Measurements from ENCODE around the gene ESAM.

The ESAM gene, protein sequence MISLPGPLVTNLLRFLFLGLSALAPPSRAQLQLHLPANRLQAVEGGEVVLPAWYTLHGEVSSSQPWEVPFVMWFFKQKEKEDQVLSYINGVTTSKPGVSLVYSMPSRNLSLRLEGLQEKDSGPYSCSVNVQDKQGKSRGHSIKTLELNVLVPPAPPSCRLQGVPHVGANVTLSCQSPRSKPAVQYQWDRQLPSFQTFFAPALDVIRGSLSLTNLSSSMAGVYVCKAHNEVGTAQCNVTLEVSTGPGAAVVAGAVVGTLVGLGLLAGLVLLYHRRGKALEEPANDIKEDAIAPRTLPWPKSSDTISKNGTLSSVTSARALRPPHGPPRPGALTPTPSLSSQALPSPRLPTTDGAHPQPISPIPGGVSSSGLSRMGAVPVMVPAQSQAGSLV

DNA sequence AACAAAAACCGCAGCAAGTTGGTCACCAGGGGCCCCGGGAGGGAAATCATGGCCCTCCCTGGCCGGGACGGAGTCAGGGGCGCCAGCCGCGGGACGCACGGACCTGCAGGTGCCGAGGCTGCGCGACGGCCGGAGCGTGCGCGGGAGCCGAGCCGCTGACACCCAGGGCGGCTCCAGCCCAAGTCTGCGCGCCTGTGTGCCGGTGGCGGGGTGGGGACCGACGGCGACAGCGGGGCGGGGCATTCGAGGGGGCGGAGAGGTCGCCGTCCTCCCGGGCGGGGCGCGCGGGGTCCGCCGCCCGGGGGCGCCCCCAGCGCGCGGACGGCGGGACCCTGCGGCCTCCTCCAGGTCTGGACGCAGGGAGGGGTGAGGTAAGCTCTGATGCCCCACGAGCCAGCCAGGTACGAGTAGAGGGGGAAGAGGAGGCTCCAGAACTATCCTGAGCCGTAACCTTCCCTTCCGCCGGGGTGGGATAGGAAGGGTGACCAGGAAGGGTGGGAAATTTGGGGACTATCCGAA lies at the start of gene ESAM:
Gene ESAM, minus strand, starts transcription at position 186 of the 519 bp plus-strand sequence. Its CDS starts 136 bp downstream, at position 50.
- DNase-seq = peak; percentile 88

GRCh38 chr11:124811399-124812125 lies 49.5 kb upstream of the ESAM start:
- no peak for DNase-seq

- DNase-seq = no peak
These were observed 45.7 kb upstream of the ESAM start for GRCh38 chr11:124807660-124808270.

GRCh38 chr11:124807201-124807600 lies 45.1 kb upstream of the ESAM start:
- no peak for DNase-seq

GRCh38 chr11:124804884-124805283 lies 42.8 kb upstream of the ESAM start:
- DNase-seq = no peak

DNA sequence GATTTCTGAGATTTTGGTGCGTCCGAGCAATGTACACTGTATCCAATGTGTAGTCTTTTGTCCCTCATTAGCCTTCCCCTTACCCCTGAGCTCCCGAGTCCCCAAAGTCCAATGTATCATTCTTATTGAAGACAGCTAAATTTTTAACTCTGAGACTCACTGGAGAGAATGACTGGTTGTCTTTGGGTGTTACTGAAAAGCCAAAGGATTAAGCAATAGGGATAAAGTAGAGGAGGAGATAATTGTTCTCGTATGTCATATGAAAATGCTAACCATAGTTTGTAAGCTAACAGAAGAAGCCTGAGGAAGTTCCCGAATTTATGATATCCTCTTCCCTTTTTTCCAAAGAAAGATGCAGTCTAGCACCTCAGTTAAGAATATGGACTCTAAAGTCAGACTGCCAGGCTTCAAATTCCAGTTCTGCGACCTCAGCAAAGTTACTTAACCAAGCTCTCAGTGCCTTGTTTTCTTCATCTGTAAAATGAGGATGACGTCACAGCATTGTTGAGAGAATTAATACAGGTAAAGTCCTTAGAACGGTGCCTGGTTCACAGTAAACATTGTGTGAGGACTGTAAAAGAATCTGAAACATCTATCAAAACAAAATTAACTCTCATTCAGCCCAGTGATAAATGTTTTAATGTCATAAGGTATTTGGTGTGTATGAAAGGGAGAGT lies 39.7 kb upstream of the ESAM start:
- no peak for DNase-seq

GRCh38 chr11:124801014-124801413 lies 38.9 kb upstream of the ESAM start:
- DNase-seq = no peak

DNA sequence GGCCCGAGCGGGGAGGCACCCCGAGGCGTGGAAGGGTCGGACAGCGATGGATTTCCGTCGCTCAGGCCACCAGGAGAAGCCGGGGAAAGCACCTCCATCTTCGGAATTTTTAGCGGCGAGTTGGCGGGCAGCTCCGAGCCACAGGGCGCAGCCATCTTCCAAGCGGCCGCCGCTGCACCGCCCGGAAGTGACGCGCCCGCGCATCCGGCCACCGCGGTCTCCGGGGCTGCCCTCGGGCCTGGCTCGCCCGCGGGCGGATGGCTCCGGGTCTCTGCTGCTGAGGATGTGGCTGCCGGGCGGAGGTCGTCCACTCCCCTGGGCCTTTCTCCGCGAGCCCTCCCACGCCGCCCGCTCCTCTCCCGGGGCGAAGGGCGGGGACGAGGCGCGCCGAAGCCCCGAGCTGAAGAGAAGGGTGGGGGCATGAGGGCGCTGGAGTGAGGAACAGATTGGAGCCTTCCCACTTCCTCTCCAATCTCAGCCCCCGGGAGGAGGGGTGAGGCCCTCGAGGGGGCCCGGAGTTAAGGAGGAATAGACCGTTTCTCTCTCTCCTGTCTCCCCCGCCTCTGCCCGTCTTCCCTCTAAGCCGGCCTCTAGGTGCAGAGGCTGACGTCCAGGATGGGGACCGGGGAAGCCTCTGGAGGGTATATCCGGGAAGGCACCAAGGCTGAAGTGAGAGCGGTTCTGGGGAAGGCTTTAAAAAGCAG lies 38.3 kb upstream of the ESAM start, which contains the start of gene MSANTD2:
Gene MSANTD2, minus strand, starts transcription at position 181 of the 704 bp plus-strand sequence. Its CDS starts 26 bp downstream, at position 155.
- DNase-seq = peak; percentile 93

GRCh38 chr11:124799348-124800225 lies 37.5 kb upstream of the ESAM start:
- peak; percentile 80 for DNase-seq

DNA sequence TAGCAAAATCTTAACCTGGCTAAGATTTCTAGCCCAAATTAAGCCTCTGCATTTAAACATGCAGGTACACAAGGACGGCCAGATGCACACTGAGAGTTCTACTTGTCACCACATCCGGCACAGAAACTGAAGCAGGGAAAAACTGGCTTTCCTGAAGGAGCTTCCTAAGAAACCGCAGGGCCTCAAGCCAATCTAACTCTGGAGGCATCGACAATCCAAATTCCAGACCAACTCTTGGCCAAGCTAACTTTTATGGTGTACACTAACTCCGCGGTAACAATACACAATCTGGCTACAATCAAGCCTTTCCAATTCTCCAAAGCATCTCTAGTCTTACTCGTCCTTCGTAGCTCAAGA lies 36.9 kb upstream of the ESAM start:
- DNase-seq = no peak

DNA sequence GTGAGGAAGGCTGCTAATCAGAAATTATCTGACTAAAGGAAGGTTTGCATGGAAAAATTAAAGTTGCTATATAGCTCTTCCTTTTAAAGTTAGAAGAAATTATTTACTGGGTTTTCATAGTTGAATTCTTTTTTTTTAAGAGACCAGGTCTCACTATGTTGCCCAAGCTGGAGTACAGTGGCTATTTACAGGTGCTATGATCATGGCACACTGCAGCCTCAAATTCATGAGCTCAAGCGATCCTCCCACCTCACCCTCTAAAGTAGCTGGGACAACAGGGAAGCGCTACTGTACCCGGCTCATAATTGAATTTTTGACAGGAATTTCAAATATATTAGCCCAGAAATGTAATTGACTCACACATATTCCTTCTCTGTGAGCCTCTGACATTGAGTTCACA lies 34.2 kb upstream of the ESAM start:
- no peak for DNase-seq

- no peak for DNase-seq
These were observed 31.6 kb upstream of the ESAM start for GRCh38 chr11:124793466-124794278.

DNA sequence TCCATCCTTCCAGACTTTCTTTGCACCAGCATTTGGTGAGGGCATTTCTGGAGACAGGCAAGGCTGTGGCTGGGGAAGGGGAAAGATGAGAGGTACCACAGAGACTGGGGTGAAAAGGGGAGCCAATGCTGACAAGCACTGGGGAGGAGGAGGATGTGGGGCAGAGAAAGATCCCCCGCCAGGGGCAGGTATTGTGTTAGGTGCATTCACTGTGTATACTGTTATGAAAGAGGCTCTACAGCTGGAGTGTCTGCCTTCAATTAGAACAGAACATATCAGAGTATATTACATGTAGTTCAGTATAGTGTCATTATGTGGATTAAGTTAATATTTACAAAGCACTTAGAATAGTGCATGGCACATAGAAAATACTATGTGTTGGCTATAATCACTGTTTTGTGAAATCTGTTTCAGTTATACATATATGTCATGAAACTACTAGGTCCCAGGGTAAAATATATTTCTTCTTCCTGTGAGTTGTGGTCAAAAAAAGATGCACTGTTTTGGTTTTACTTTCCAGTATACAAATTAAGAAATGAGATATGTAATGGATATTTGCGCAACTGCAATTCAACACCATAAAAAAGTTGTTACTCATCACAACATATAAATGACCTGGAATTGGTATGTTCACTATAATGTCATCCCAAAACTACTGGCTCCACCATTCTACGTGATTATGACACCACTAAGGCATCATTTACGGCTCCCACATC lies 29.7 kb upstream of the ESAM start:
- no peak for DNase-seq

- DNase-seq = no peak
These were observed 26.4 kb upstream of the ESAM start for GRCh38 chr11:124788521-124788920.

GRCh38 chr11:124784051-124784450 lies 22.0 kb upstream of the ESAM start:
- no peak for DNase-seq

- DNase-seq = no peak
These were observed 20.9 kb upstream of the ESAM start for GRCh38 chr11:124783002-124783401.

DNA sequence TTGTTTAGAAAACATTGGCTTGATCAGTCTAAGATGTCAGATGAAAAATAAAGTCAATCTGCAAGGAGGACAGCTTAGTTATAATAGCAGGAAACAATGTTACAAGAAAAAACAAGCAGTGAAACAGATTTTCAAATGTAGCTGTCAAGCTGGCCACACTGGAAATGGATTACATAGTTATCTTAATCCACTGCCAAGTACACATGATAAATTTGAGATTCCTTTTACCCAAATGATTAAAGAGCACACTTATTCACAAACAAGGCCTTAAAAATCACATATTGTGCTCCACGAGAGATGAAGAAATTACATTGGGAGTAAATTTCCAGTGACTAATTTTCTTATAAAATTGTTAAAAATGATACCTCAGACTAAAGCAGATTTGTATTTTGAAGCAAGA lies 17.5 kb upstream of the ESAM start:
- no peak for DNase-seq

DNA sequence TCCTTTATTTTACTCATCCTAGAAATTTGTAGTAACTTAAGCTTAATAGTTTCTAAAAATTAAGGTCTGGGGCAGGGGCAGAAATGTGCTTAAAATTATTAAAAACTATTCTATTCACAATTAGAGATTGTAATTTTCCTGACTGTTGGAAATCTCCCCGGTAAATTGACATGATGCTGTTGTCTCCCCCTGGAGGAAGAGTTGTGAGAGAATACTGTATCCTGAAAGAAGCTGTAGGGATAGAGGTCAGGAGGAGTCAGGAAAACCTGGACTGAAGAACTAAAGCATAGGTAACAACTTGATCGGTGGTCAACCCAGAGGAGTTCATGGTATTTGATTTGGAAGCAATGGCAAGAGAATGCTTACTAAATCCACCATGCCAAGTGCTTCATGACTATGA lies 16.2 kb upstream of the ESAM start:
- DNase-seq = no peak

GRCh38 chr11:124776865-124777645 lies 15.0 kb upstream of the ESAM start:
- no peak for DNase-seq

Data from activated effector memory CD4-positive, alpha-beta T cell treated with anti-CD3 and anti-CD28 coated beads, Interleukin-2, amount 50 U/mL, for 16 hours (primary cell).